HG03521 (cell line): ENCODE data around the gene RNF220.

Experiments
- ATAC-seq: cut with Tn5 transposase; IDR thresholded peaks from one replicate; pipeline ENCODE4 v1.9.1; 2021; ENCODE audit warnings: mild to moderate bottlenecking, moderate library complexity; ENCODE audit not compliant: unreplicated experiment

RNF220 gene

DNA sequence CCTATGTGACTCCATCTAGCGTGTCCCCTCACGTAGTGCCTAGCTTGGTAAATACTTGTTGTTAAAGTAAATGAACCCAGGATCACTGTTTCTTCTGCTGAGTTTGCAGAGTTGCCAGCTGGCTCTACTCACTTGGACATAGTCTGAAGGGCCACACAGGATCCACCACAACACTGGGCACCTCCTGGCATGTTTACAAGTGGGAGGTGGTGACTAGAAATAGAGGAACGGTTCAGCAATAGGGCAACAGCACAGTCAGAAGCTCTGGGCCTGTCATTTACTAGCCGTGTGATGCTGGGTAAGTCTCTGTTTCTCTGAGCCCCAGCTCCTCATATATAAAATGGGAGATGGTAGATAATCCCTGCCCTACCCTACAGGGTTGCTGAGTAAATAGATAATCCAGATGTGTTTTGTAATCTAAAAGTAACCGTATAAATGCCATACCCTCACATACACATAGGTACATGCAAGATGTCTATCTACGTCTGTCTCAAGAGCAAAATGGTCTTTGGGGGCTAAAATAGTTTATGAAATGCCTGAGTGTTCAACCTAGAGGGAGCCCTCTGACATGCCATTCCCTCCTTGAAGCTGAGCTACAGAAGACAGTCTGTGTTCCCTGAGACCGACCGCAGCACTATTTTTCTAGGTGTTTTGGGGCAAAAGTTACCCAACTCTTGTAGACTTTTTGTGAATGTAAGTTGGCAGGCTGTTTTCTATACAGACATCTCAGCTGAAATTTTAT lies 20.5 kb downstream of the RNF220 start:
- no peak for ATAC-seq

DNA sequence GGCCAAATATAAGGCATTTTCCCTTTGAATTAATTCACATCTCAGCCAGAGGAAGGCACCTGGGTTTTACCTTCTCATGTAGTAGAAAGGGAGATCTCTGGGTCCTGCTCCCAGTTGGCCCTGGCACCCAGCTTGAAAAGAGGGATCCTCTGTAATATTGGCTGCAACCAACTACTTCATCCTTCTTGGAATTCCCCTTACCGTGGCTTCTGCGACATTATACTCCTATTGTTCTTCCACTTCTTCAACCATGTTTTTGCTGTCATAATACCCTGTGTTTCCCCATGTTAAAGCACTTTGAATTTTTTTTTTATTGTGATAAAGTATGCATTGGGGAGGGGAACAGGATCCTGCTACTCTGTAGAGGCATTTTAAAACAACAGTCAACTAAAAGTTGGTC lies 26.8 kb downstream of the RNF220 start:
- no peak for ATAC-seq

- no peak for ATAC-seq
These were observed 28.2 kb downstream of the RNF220 start for GRCh38 chr1:44433209-44433608.

DNA sequence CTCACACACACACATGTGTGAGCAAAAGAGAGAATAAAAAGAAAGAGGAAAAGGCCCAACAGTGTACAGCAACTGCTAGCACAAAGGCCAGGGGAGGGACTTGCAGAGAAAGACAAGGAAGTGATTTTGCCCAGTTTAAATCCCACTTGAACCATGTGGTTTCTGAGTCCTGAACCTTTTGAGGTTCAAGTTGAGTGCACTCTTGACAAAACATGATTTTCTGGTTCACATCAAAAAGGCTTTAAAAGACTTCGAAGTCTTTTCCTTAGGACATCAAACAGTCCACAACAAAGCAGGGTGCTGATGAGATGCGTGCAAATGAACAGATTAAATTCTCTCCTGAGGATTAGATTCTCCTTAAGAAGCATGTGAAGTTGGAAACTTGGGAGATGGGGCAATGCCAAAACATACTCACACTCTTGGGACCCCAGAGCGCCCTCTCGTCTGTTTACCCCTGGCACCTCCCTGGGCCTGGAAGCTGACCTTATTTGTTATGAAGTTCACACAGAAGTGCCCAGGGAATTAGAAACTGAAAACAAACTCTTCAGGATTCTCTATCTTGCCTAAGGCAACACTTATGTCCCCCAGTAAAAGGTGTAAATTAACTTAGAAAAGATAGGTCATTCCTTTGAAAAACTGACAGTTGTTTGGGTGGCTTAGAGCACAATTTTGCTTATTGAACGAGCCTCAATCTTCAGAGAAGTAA lies 31.5 kb downstream of the RNF220 start:
- no peak for ATAC-seq

DNA sequence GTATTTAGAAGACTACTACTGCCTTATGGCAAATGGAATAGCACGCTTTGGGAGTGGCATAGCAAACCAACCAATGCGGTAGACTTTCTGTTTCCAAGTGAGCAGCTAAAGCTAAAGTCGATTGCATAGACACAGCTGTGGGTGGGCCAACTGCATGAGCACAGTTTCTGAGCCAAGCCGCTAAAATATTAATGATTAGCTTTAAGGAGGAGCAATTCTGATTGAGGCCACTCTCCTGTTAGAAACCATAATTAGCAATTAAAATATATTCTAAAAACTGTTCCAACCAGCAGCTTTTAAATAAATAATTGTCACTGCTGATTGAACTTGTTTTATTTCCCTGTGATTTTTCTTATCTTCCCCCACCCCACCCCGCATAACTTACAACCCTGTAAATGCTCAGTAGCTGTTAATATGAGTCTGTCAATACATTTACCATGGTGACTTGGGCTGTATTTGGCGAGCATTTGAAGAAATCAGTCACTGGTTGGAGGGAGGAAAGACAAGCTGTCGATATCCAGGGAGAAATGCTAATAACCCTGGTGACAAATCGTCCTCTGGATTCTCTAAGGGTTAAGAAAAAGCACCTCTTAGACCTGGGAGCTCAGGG lies 32.2 kb downstream of the RNF220 start:
- no peak for ATAC-seq

GRCh38 chr1:44442791-44443190 lies 37.7 kb downstream of the RNF220 start:
- no peak for ATAC-seq

GRCh38 chr1:44447051-44447810 lies 42.2 kb downstream of the RNF220 start:
- ATAC-seq: no peak

- no peak for ATAC-seq
These were observed 48.8 kb downstream of the RNF220 start for GRCh38 chr1:44453798-44454349.

GRCh38 chr1:44454704-44455103 lies 49.6 kb downstream of the RNF220 start:
- ATAC-seq: no peak

GRCh38 chr1:44460107-44460882 lies 55.2 kb downstream of the RNF220 start:
- no peak for ATAC-seq

DNA sequence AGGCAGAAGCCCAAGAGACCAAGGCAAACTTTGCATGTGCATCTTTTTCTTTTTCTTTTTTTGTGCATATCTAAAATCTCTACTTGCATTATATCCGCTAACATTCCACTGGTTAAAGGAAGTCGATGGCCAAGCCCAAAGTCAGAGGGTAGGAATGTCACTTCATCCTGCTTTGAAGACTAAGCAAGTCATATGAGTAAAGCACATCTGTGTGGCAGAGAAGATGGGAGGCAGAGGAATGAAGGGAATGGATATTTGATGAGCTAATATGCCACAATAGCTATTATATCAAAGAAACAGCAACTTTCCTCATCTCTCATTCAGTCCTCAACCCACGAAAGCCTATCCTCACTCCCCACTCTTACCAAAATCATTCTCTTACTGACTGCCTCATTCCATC lies 59.3 kb downstream of the RNF220 start:
- no peak for ATAC-seq

GRCh38 chr1:44467566-44467965 lies 62.5 kb downstream of the RNF220 start:
- no peak for ATAC-seq

GRCh38 chr1:44471911-44472453 lies 66.9 kb downstream of the RNF220 start:
- no peak for ATAC-seq

GRCh38 chr1:44472620-44473525 lies 67.8 kb downstream of the RNF220 start:
- ATAC-seq: no peak

DNA sequence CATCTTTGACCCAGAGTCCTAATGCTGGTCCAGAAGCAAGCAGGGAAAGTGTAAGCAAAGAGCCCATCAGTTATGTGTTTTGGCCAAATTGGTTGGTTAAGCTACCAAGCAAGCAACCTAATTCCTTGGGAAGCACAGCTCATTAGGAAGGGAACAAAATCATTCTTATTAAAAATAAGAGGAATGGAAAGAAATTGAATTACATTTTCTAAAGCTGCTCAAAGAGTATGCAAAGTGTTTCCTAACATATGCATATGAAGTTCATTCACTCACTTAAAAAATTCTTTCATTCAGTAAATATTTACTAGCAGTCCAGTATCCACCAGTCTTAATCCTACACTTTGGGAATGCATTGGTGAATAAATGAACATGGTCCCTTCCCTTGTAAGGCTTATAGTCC lies 71.8 kb downstream of the RNF220 start:
- no peak for ATAC-seq

DNA sequence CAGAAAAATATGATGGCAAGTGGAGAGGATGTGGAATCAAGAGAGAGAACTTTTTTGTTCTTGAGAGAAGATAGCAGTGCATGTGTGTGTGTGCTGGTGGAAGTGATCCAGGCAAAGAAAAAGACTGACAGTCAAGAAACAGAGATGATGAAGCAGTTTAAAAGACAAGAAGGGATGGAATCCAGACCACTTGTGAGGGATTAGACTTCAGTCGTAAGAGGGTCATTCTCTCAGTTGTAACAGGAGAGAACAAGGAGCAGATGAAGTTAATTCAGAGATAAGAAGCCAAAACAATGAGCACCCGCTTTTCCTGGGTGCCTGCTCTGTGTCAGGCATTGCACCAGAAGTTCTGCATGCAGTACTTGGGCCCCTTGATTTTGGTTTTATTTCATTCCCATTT lies 76.6 kb downstream of the RNF220 start:
- no peak for ATAC-seq

DNA sequence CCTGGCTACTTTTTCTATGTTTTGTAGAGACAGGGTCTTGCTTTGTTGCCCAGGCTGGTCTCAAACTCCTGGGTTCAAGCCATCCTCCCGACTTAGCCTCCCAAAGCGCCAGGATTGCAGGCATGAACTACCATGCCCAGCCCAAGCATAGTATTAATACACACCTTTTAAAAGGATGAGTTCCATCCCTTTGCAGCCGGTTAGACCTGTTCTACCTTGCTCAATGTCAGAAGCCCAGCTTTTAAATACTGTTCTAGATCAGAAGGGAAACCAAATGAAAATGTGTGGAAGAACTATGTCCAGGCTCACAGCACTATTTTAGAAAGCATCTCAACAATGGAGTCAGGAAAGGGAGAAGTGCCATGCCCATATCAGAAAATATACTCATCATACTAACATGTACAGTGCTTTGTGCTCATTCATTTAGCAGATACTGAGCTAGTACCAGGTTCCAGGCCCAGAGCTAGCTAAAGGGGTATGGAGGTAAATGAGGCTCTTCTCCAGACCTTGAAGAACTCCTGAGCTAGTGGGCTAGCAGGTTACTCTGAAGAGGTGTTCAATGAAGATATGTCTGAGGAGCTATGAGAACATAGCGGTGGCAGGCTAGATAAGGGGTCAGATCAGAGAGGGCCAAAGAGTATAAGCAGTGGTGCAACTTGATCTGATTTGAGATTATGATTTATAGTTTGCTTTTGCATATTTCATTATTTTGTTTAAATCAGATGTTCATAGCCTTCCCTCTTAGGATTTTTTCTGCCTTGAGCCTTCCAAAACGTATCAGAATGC lies 78.2 kb downstream of the RNF220 start:
- ATAC-seq: no peak

DNA sequence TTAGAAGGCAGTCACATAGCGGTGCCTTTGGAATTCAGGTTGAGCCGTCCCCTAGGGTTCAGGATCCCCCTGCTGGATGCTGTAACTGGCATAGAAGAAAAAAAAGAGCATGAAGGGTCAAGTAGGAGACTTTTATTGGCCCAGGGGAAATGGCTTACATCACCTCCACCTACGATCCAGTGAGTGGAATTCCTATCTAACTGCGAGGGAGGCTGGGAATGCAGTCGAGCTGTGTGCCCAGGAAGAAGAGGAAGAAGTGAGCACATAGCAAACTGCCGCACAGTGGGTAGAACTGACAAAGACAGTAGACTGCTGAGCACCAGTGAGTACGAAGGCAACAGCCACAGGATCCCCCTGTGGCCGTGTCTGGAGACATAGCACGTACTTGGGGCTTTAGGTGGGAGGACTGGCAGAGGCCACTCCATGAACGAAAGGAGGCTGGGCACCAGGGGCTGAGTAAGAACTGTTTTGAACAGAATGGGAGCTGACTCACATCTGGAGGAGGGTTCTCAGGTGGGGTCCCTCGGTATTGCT lies 79.2 kb downstream of the RNF220 start:
- no peak for ATAC-seq
